Mesenchymal stem cell (in vitro differentiated cells and primary cell): Measurements from ENCODE around the gene TMEM95. TPM values are rescaled to one million over a fixed set of nuclear protein-coding genes. Genes with fewer than 3 reads are reported as not detected.

ENCODE experiments used
- small RNA-seq: library from polyadenylated mRNA; stranded (forward); fragments of <200 nt; extraction: miRNeasy Mini kit (QIAGEN cat#:217004); gene quantifications from one replicate; pipeline ENCODE3, GENCODE V24; 2013; ENCODE audit warnings: low read depth

TMEM95 gene

Small RNA genes lying within 50 kb of the gene (small RNA-seq; reads per million reads assigned to genes)
- gene AC026954.2 = not detected
